SK-N-SH treated with all-trans-retinoic acid at 6 μM for 48 hours (cell line): Measurements from ENCODE around the gene PAEP.

Experiments used
- CSDC2 ChIP-seq: fragments of 250-450 bp; sonication (Bioruptor Pico); IDR thresholded peaks from 2 replicates; pipeline ENCODE4 v1.5.0; 2020; ENCODE audit warnings: mild to moderate bottlenecking, moderate library complexity
- ESRRG ChIP-seq: fragments of 250-450 bp; sonication (Bioruptor Pico); IDR thresholded peaks from 2 replicates; pipeline ENCODE4 v1.6.1; 2021; ENCODE audit warnings: mild to moderate bottlenecking
- GLIS3 ChIP-seq: fragments of 250-450 bp; sonication (Bioruptor Pico); IDR thresholded peaks from 2 replicates; pipeline ENCODE4 v1.5.0; 2020; ENCODE audit warnings: mild to moderate bottlenecking, moderate library complexity
- ISL1 ChIP-seq: fragments of 250-450 bp; sonication (Bioruptor Pico); IDR thresholded peaks from 2 replicates; pipeline ENCODE4 v2.1.2; 2022; ENCODE audit warnings: mild to moderate bottlenecking, moderate library complexity
- PATZ1 ChIP-seq: fragments of 250-450 bp; sonication (Bioruptor Pico); IDR thresholded peaks from 2 replicates; pipeline ENCODE4 v1.8.0; 2020; ENCODE audit warnings: mild to moderate bottlenecking, moderate library complexity, borderline replicate concordance
- RARB ChIP-seq: fragments of 250-450 bp; sonication (Bioruptor Pico); IDR thresholded peaks from 2 replicates; pipeline ENCODE4 v1.8.0; 2021; ENCODE audit warnings: mild to moderate bottlenecking, moderate library complexity
- TOX ChIP-seq: fragments of 250-450 bp; sonication (Bioruptor Pico); IDR thresholded peaks from 2 replicates; pipeline ENCODE4 v1.8.0; 2021; ENCODE audit warnings: mild to moderate bottlenecking, moderate library complexity, borderline replicate concordance
- TSHZ2 ChIP-seq: fragments of 250-450 bp; sonication (Bioruptor Pico); IDR thresholded peaks from 2 replicates; pipeline ENCODE4 v1.5.0; 2020; ENCODE audit warnings: mild to moderate bottlenecking, moderate library complexity
- ZFP3 ChIP-seq: fragments of 250-450 bp; sonication (Bioruptor Pico); IDR thresholded peaks from 2 replicates; pipeline ENCODE4 v1.5.0; 2020; ENCODE audit warnings: mild to moderate bottlenecking, moderate library complexity

- TF ChIP-seq CSDC2 (CRISPR knock-in tag) (no peak), ZFP3 (CRISPR knock-in tag) (no peak), GLIS3 (CRISPR knock-in tag) (no peak), TOX (CRISPR knock-in tag) (no peak), RARB (CRISPR knock-in tag) (no peak), TSHZ2 (CRISPR knock-in tag) (no peak), PATZ1 (CRISPR knock-in tag) (no peak), ISL1 (no peak), ESRRG (no peak)
Measured at GRCh38 chr9:135512904-135513303, 48.7 kb upstream of the PAEP start.
